GM12874 (cell line): Measurements from ENCODE around the gene GAL3ST1.

Experiments
- CTCF ChIP-seq: IDR thresholded peaks from 2 replicates; pipeline ENCODE4 v1.5.1; 2011; ENCODE audit warnings: low read depth, mild to moderate bottlenecking, control low read depth, low read length, moderate library complexity; ENCODE audit not compliant: insufficient read depth

GAL3ST1 gene

GRCh38 chr22:30568137-30568805, 6.2 kb downstream of the GAL3ST1 start:
- no peak for TF ChIP-seq CTCF

GRCh38 chr22:30566125-30566524, 8.3 kb downstream of the GAL3ST1 start:
- TF ChIP-seq CTCF: no peak

- no peak for TF ChIP-seq CTCF
Measured at GRCh38 chr22:30565341-30565740, 9.1 kb downstream of the GAL3ST1 start.

- TF ChIP-seq CTCF: no peak
Measured at GRCh38 chr22:30564761-30565119, 9.7 kb downstream of the GAL3ST1 start.

GRCh38 chr22:30564045-30564760, 10.3 kb downstream of the GAL3ST1 start:
- no peak for TF ChIP-seq CTCF

- no peak for TF ChIP-seq CTCF
Measured at GRCh38 chr22:30562366-30562765, 12.1 kb downstream of the GAL3ST1 start.

- no peak for TF ChIP-seq CTCF
Measured at GRCh38 chr22:30561402-30562189, 12.9 kb downstream of the GAL3ST1 start.
